ENCODE measurements around the gene ZBTB9.

DNA sequence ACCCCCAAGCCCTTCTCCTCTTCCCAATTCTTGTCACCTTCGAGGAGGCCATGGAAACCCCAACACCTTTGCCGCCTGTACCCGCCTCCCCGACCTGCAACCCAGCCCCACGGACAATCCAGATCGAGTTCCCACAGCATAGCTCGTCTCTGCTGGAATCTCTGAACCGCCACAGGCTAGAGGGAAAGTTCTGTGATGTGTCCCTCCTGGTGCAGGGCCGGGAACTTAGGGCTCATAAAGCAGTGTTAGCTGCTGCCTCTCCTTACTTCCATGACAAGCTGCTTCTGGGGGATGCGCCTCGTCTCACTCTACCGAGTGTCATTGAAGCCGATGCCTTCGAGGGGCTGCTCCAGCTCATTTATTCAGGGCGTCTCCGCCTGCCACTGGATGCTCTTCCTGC is 675 bp downstream of the ZBTB9 start:
- TF ChIP-seq, protein P1, sequence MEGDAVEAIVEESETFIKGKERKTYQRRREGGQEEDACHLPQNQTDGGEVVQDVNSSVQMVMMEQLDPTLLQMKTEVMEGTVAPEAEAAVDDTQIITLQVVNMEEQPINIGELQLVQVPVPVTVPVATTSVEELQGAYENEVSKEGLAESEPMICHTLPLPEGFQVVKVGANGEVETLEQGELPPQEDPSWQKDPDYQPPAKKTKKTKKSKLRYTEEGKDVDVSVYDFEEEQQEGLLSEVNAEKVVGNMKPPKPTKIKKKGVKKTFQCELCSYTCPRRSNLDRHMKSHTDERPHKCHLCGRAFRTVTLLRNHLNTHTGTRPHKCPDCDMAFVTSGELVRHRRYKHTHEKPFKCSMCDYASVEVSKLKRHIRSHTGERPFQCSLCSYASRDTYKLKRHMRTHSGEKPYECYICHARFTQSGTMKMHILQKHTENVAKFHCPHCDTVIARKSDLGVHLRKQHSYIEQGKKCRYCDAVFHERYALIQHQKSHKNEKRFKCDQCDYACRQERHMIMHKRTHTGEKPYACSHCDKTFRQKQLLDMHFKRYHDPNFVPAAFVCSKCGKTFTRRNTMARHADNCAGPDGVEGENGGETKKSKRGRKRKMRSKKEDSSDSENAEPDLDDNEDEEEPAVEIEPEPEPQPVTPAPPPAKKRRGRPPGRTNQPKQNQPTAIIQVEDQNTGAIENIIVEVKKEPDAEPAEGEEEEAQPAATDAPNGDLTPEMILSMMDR (IDR thresholded peaks at IDR 0.05; ENCODE audit: low read depth, low read length, missing input control): no peak
- TF ChIP-seq NR2F2 (IDR thresholded peaks at IDR 0.05) (no peak), TAF1 (conservative IDR thresholded peaks at IDR 0.05) (no peak), JUND (IDR thresholded peaks at IDR 0.05) (no peak)
- TF ChIP-seq, protein P2, sequence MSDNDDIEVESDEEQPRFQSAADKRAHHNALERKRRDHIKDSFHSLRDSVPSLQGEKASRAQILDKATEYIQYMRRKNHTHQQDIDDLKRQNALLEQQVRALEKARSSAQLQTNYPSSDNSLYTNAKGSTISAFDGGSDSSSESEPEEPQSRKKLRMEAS (IDR thresholded peaks at IDR 0.05): no peak
- TF ChIP-seq, protein P3, sequence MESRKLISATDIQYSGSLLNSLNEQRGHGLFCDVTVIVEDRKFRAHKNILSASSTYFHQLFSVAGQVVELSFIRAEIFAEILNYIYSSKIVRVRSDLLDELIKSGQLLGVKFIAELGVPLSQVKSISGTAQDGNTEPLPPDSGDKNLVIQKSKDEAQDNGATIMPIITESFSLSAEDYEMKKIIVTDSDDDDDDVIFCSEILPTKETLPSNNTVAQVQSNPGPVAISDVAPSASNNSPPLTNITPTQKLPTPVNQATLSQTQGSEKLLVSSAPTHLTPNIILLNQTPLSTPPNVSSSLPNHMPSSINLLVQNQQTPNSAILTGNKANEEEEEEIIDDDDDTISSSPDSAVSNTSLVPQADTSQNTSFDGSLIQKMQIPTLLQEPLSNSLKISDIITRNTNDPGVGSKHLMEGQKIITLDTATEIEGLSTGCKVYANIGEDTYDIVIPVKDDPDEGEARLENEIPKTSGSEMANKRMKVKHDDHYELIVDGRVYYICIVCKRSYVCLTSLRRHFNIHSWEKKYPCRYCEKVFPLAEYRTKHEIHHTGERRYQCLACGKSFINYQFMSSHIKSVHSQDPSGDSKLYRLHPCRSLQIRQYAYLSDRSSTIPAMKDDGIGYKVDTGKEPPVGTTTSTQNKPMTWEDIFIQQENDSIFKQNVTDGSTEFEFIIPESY (IDR thresholded peaks at IDR 0.05): no peak
- TF ChIP-seq, protein P4, sequence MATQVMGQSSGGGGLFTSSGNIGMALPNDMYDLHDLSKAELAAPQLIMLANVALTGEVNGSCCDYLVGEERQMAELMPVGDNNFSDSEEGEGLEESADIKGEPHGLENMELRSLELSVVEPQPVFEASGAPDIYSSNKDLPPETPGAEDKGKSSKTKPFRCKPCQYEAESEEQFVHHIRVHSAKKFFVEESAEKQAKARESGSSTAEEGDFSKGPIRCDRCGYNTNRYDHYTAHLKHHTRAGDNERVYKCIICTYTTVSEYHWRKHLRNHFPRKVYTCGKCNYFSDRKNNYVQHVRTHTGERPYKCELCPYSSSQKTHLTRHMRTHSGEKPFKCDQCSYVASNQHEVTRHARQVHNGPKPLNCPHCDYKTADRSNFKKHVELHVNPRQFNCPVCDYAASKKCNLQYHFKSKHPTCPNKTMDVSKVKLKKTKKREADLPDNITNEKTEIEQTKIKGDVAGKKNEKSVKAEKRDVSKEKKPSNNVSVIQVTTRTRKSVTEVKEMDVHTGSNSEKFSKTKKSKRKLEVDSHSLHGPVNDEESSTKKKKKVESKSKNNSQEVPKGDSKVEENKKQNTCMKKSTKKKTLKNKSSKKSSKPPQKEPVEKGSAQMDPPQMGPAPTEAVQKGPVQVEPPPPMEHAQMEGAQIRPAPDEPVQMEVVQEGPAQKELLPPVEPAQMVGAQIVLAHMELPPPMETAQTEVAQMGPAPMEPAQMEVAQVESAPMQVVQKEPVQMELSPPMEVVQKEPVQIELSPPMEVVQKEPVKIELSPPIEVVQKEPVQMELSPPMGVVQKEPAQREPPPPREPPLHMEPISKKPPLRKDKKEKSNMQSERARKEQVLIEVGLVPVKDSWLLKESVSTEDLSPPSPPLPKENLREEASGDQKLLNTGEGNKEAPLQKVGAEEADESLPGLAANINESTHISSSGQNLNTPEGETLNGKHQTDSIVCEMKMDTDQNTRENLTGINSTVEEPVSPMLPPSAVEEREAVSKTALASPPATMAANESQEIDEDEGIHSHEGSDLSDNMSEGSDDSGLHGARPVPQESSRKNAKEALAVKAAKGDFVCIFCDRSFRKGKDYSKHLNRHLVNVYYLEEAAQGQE (IDR thresholded peaks at IDR 0.05): no peak
